Epithelial cell of esophagus (primary cell): ENCODE measurements around the gene LNX1.

Experiments used
- DNase-seq: peaks from one replicate; pipeline ENCODE4 v3.0.0; 2010; ENCODE audit warnings: low read depth
- H3K4me3 ChIP-seq: 2 replicates; pipeline ENCODE4 v1.5.1; 2011; ENCODE audit warnings: mild to moderate bottlenecking, low read length, control low read depth
- CTCF ChIP-seq: IDR thresholded peaks from 2 replicates; pipeline ENCODE4 v1.5.1; 2011; ENCODE audit warnings: low read depth, mild to moderate bottlenecking, low read length, control low read depth, inconsistent platforms; ENCODE audit not compliant: insufficient read depth; ENCODE audit errors: missing control alignments

LNX1 gene

DNA sequence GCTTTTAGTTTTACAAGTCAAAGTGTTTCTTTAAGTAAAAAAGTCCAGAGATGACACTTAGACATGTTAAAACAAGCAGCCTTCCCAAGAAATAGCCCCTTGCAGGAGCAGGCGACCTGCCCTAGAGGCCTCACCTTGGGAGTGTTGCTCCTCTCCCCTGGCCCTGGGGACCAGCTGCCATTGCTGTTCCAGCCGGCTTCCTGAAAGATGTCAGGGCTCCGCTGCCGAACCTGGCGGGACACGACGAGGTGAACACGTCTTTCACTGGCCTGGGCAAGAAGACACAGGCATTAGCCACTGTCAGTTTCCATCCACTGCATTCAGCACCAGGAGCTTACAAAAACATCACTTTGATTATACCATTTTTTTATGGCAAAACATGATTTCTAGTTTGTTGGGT is 109.7 kb downstream of the LNX1 start:
- TF ChIP-seq CTCF: no peak
- H3K4me3 ChIP-seq: no peak overlapping the region
- DNase-seq: no peak

GRCh38 chr4:53480909-53481308 is 110.4 kb downstream of the LNX1 start:
- no peak for DNase-seq
- TF ChIP-seq CTCF: no peak
- H3K4me3 ChIP-seq: no peak overlapping the region

GRCh38 chr4:53479736-53480525 is 111.4 kb downstream of the LNX1 start:
- peak; percentile 51 for DNase-seq
- no peak for TF ChIP-seq CTCF
- no peak overlapping the region for H3K4me3 ChIP-seq

DNA sequence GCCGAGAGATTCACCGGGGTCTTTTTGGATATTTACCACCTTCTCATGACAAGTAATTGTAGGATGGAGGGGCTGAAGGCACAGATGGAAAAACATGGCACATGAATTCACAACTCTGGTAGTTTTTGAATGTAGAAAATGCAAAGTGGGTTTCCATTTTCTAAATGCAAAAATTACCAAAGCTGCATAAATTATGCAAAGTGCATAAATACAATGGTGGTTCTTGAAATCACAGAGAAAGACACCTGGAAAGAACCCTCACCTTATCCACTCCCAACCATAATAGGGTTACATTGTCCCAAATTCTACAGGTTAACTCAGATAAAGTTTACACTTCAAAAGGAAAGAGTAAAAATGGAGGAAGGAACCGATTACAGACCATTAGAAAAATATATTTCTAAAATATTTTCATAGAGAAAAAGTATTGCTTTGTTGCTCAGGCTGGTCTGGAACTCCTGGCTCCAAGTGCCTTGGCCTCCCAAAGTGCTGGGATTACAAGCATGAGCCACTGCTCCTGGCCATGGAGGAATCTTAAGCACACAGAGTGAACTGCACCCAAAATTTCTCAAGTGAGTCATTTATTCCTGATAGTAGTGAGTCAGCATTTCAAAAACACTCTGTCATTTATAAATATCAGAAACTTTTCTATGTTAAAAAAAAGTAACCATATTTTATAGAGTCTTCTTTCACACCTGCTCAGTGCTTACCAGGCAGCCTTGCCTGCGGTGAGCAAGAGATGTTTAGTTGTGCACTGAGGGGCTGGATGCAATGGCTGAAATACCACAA is 112.4 kb downstream of the LNX1 start:
- no peak for TF ChIP-seq CTCF
- no peak overlapping the region for H3K4me3 ChIP-seq
- peak; percentile 87 for DNase-seq

GRCh38 chr4:53477636-53478035 is 113.7 kb downstream of the LNX1 start:
- no peak for DNase-seq
- H3K4me3 ChIP-seq: no peak overlapping the region
- no peak for TF ChIP-seq CTCF

DNA sequence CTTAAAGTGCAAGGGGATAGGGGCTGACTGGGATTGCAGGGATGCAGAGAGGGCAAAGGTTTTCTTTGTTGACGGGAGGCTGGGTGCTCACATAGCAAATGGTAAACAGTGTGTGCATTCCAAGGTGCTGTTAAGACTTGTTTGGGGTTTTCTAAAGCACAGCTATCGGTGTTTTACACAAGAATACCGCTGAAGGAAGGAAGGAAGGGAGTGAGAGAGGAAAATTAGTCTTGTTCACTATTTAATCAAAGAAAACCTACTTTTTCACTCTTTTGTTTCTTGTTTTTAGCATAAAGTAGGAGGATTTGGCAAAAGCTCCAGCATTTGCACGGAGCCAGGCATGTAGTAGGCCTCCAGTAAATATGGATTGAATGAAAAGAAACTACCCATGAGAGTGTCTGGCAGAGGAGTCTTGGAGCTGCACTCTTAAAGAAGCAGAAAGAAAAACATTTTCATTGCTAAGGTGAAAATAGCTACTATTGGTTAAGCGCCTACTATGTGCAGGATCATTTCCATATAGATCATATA is 114.2 kb downstream of the LNX1 start:
- peak overlapping the region; percentile 5 for H3K4me3 ChIP-seq
- TF ChIP-seq CTCF: no peak
- DNase-seq: peak; percentile 85
